ENCODE measurements around the gene NRTN. TPM values are rescaled to one million over a fixed set of nuclear protein-coding genes. Genes with fewer than 3 reads are reported as not detected.
"Not testable (repeated sequence)": the region's sequence is repeated elsewhere in the genome, so short reads cannot be mapped to it uniquely, and the experiment has no call there.

Gene NRTN
- total RNA-seq, 1 donor from 2014 or later, result 5.4 TPM

GRCh38 chr19:5773276-5773675 is 31.6 kb upstream of the NRTN start:
- Mint-ChIP-seq H3K4me3 (no peak overlapping the region), H3K27ac (no peak overlapping the region), H3K36me3 (no peaks in the 10 kb centered on the region), H3K4me1 (ENCODE audit: unreplicated experiment) (no peaks in the 10 kb centered on the region), H3K27me3 (no peaks in the 10 kb centered on the region), H3K9me3 (no peaks in the 10 kb centered on the region)
- TF ChIP-seq, protein P1, sequence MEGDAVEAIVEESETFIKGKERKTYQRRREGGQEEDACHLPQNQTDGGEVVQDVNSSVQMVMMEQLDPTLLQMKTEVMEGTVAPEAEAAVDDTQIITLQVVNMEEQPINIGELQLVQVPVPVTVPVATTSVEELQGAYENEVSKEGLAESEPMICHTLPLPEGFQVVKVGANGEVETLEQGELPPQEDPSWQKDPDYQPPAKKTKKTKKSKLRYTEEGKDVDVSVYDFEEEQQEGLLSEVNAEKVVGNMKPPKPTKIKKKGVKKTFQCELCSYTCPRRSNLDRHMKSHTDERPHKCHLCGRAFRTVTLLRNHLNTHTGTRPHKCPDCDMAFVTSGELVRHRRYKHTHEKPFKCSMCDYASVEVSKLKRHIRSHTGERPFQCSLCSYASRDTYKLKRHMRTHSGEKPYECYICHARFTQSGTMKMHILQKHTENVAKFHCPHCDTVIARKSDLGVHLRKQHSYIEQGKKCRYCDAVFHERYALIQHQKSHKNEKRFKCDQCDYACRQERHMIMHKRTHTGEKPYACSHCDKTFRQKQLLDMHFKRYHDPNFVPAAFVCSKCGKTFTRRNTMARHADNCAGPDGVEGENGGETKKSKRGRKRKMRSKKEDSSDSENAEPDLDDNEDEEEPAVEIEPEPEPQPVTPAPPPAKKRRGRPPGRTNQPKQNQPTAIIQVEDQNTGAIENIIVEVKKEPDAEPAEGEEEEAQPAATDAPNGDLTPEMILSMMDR (conservative IDR thresholded peaks at IDR 0.05), result no peak
- no peak for DNase-seq (ENCODE audit: extremely low spot score, unreplicated experiment)

DNA sequence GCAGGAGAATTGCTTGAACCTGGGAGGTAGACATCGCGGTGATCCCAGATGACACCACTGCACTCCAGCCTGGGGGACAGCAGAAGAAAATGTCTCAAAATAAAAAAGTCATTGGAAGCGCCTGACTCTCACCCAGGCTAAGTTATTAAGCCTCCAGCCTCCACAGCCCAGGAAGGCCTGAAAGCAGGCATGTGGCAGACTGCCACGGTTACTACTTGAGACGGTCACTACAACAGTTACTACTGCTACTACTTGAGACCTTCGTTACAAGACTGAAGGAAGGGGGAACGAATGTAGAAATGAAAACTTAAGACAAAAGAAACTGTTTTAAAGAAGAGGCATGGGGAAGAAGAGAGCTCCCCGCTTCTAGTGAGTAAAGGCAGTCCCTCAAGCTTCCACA is 29.9 kb upstream of the NRTN start:
- TF ChIP-seq, protein P1 (conservative IDR thresholded peaks at IDR 0.05), result no peak
- H3K9me3 Mint-ChIP-seq, result no peaks in the 10 kb centered on the region
- H3K27ac Mint-ChIP-seq, result no peak overlapping the region
- no peaks in the 10 kb centered on the region for H3K4me1 Mint-ChIP-seq (ENCODE audit: unreplicated experiment)
- no peaks in the 10 kb centered on the region for H3K36me3 Mint-ChIP-seq
- H3K4me3 Mint-ChIP-seq, result no peak overlapping the region
- DNase-seq (ENCODE audit: extremely low spot score, unreplicated experiment), result no peak
- H3K27me3 Mint-ChIP-seq, result no peaks in the 10 kb centered on the region

DNA sequence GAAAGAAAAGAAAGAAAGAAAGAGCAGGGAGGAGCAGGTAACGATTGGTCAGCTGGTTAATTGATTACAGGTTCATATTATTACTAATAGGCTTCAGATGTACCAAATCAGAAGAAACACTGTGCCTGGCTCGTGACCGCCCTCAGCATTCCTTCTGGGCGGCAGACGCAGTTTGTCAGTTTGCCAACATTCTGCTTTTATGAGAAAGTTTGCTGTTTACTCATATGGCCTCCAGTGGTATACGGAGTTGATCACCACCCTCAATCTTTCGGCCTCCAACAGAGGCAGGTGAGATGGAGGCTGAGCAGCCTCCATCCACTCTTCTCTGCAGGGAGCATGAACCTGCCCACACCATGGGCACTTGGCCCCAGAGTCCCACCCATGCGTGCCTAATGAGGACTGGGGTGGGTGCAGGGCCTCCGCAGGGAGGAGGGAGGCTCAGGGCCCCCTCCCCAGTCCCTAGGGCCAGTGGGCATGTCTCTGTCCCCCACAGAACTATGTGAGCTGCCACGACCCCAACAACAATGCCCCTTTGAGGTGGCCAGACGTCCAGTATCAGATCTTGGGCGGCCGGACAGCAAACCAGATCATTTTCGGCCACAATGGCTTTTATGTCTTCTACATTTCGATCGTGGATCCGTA is 29.1 kb upstream of the NRTN start:
- Mint-ChIP-seq H3K27ac (no peak overlapping the region), H3K27me3 (no peaks in the 10 kb centered on the region), H3K36me3 (no peaks in the 10 kb centered on the region), H3K4me1 (ENCODE audit: unreplicated experiment) (no peaks in the 10 kb centered on the region), H3K9me3 (no peaks in the 10 kb centered on the region), H3K4me3 (no peak overlapping the region)
- TF ChIP-seq, protein P1 (conservative IDR thresholded peaks at IDR 0.05), result no peak
- no peak for DNase-seq (ENCODE audit: extremely low spot score, unreplicated experiment)

DNA sequence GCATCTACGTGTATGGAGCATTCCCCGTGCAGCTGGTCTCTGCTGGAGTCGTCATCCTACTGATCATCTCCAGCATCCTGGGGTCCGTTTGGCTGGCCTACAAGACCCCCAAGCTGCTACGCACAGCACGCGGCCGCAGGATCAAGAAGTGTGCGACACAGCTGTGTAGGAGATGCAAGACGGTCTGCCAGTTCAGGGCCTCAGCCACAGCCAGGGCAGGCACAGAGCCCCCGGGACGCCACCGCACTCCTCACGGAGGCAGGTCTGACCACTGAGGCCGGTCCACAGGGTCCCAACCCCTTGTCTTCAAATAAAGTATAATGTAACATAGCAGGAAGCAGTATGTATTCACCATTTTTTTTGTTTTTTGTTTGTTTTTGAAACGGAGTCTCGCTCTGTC is 26.5 kb upstream of the NRTN start:
- H3K4me1 Mint-ChIP-seq (ENCODE audit: unreplicated experiment), result no peaks in the 10 kb centered on the region
- TF ChIP-seq, protein P1 (conservative IDR thresholded peaks at IDR 0.05), result no peak
- H3K9me3 Mint-ChIP-seq, result no peaks in the 10 kb centered on the region
- no peak overlapping the region for H3K4me3 Mint-ChIP-seq
- no peaks in the 10 kb centered on the region for H3K36me3 Mint-ChIP-seq
- H3K27ac Mint-ChIP-seq, result no peak overlapping the region
- H3K27me3 Mint-ChIP-seq, result no peaks in the 10 kb centered on the region
- DNase-seq (ENCODE audit: extremely low spot score, unreplicated experiment), result no peak

GRCh38 chr19:5780916-5781315 is 24.0 kb upstream of the NRTN start:
- not testable (repeated sequence) for DNase-seq (ENCODE audit: extremely low spot score, unreplicated experiment); H3K9me3 Mint-ChIP-seq; H3K4me3 Mint-ChIP-seq; H3K36me3 Mint-ChIP-seq; H3K27ac Mint-ChIP-seq; H3K27me3 Mint-ChIP-seq; H3K4me1 Mint-ChIP-seq (ENCODE audit: unreplicated experiment)

GRCh38 chr19:5782322-5782721 is 22.5 kb upstream of the NRTN start:
- H3K36me3 Mint-ChIP-seq, result no peaks in the 10 kb centered on the region
- no peak overlapping the region for H3K27ac Mint-ChIP-seq
- H3K27me3 Mint-ChIP-seq, result no peaks in the 10 kb centered on the region
- TF ChIP-seq, protein P1 (conservative IDR thresholded peaks at IDR 0.05), result no peak
- no peaks in the 10 kb centered on the region for H3K9me3 Mint-ChIP-seq
- no peak for DNase-seq (ENCODE audit: extremely low spot score, unreplicated experiment)
- H3K4me3 Mint-ChIP-seq, result no peak overlapping the region
- no peaks in the 10 kb centered on the region for H3K4me1 Mint-ChIP-seq (ENCODE audit: unreplicated experiment)
